ENCODE data around the gene A4GALT.

DNA sequence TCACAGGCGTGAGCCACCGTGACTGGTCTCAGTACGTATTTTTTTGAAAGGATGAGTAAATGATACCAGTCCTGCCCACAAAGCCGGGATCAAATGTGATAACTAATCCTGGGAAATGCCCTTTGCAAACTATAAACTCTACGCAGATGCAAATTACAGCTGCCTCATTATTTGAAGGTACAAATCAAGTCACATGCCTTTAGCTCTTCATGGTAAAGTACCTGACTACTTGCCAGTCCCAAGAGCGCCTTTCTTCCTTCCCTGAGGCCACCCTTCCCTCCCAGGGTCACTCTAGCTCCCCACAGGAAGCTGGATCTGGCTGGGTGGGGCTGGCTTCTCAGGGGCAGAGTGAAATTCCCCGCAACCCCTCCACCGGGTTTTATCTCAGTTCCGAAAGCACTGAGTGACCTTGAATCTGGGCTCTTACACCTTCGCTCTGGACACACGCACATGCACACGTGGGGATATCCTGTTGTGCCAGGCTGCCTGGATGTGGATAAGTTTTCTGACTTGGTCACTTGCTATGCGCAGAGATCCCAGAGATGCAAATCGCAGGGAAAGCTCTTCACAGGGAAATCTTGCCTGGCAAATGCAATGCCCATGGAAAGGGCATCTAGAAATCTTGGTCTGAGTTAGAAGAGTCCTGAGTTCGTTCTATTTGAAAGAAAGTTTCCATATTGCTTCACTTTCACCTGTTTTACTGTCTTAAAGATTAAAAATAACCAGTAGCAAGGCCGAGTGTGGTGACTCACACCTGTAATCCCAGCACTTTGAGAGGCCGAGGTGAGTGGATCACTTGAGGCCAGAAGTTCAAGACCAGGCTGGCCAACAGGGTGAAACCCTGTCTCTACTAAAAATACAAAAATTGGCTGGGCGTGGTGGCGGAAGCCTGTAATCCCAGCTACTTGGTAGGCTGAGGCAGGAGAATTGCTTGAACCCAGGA lies 8.5 kb downstream of the A4GALT start:
- TF ChIP-seq, protein P1, sequence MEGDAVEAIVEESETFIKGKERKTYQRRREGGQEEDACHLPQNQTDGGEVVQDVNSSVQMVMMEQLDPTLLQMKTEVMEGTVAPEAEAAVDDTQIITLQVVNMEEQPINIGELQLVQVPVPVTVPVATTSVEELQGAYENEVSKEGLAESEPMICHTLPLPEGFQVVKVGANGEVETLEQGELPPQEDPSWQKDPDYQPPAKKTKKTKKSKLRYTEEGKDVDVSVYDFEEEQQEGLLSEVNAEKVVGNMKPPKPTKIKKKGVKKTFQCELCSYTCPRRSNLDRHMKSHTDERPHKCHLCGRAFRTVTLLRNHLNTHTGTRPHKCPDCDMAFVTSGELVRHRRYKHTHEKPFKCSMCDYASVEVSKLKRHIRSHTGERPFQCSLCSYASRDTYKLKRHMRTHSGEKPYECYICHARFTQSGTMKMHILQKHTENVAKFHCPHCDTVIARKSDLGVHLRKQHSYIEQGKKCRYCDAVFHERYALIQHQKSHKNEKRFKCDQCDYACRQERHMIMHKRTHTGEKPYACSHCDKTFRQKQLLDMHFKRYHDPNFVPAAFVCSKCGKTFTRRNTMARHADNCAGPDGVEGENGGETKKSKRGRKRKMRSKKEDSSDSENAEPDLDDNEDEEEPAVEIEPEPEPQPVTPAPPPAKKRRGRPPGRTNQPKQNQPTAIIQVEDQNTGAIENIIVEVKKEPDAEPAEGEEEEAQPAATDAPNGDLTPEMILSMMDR (conservative IDR thresholded peaks at IDR 0.05 in 1 of 2, IDR thresholded peaks at IDR 0.05 in 1 of 2; ENCODE audit: low read depth in 1 of 2, low read length in 2 of 2): no peak
- no peak for TF ChIP-seq EZH2 (IDR thresholded peaks at IDR 0.05; ENCODE audit: low read length, missing control alignments)

Measured in fibroblast of lung (primary cell).